Measurements from ENCODE around the gene CD300LG.

GRCh38 chr17:43911904-43912303 is 64.9 kb downstream of the CD300LG start:
- TF ChIP-seq EZH2phosphoT487 (IDR thresholded peaks at IDR 0.05; ENCODE audit: low read length) (no peak), CTCF (IDR thresholded peaks at IDR 0.05; ENCODE audit: low read length) (no peak)

All from MM.1S (cell line).